Liver (tissue), 9 donors: ENCODE data around the gene B9D2. TPM values are rescaled to one million over a fixed set of nuclear protein-coding genes. Genes with fewer than 3 reads are reported as not detected.

Experiments used
- DNase-seq: peaks from one replicate; pipeline ENCODE4 v3.0.0-alpha.2; 2017; ENCODE audit warnings: low spot score
- H3K27ac ChIP-seq, 2 donors: one replicate each; pipeline ENCODE4 v1.7.0; 2013; ENCODE audit warnings: inconsistent platforms in 2 of 2, low read length in 2 of 2, control low read depth in 1 of 2, low read depth in 1 of 2, mild to moderate bottlenecking in 1 of 2
- H3K27me3 ChIP-seq, 4 donors: one replicate each; pipeline versions ENCODE4 v1.6.1 to v1.7.0; 2013; ENCODE audit warnings: low read length in 3 of 4, inconsistent platforms in 1 of 4, mild to moderate bottlenecking in 1 of 4, moderate library complexity in 1 of 4; ENCODE audit not compliant: control insufficient read depth in 4 of 4, insufficient read depth in 4 of 4
- H3K36me3 ChIP-seq, 4 donors: one replicate each; pipeline versions ENCODE4 v1.6.1 to v1.7.0; 2013; ENCODE audit warnings: low read length in 3 of 4, mild to moderate bottlenecking in 3 of 4, low read depth in 1 of 4, moderate library complexity in 1 of 4; ENCODE audit not compliant: control insufficient read depth in 4 of 4, insufficient read depth in 3 of 4
- H3K4me1 ChIP-seq, 4 donors: one replicate each; pipeline versions ENCODE4 v1.6.1 to v1.7.0; 2013; ENCODE audit warnings: low read length in 3 of 4, mild to moderate bottlenecking in 3 of 4, moderate library complexity in 1 of 4; ENCODE audit not compliant: control insufficient read depth in 4 of 4, insufficient read depth in 4 of 4
- H3K4me3 ChIP-seq, 3 donors: one replicate each; pipeline versions ENCODE4 v1.6.1 to v1.7.0; 2013; ENCODE audit warnings: low read length in 3 of 3, control low read depth in 1 of 3, low read depth in 1 of 3, mild to moderate bottlenecking in 1 of 3
- H3K9ac ChIP-seq, 2 donors: one replicate each; pipeline ENCODE4 v1.7.0; 2013; ENCODE audit warnings: low read length in 2 of 2, mild to moderate bottlenecking in 2 of 2, moderate library complexity in 2 of 2, control low read depth in 1 of 2, low read depth in 1 of 2
- H3K9me3 ChIP-seq, 4 donors: one replicate each; pipeline versions ENCODE4 v1.6.1 to v1.7.0; 2013; ENCODE audit warnings: low read length in 3 of 4; ENCODE audit not compliant: control insufficient read depth in 4 of 4
- ATF3 ChIP-seq: IDR thresholded peaks from 2 replicates; pipeline ENCODE4 v1.6.1; 2016; ENCODE audit warnings: antibody characterized with exemption
- EGR1 ChIP-seq, 2 donors: IDR thresholded peaks; 2 replicates each; pipeline ENCODE4 v1.6.1; 2016 to 2018; ENCODE audit warnings: antibody characterized with exemption in 2 of 2, low read depth in 2 of 2
- FOXA1 ChIP-seq: IDR thresholded peaks from 2 replicates; pipeline ENCODE4 v1.6.1; 2016; ENCODE audit warnings: antibody characterized with exemption
- FOXA2 ChIP-seq: IDR thresholded peaks from 2 replicates; pipeline ENCODE4 v1.6.1; 2016; ENCODE audit warnings: antibody characterized with exemption
- GABPA ChIP-seq, 2 donors: IDR thresholded peaks in 1 of 2; conservative IDR thresholded peaks in 1 of 2; 2 replicates each; pipeline ENCODE4 v1.6.1; 2016; ENCODE audit warnings: antibody characterized with exemption in 2 of 2, mild to moderate bottlenecking in 1 of 2, moderate library complexity in 1 of 2
- HNF4A ChIP-seq, 2 donors: conservative IDR thresholded peaks; 2 replicates each; pipeline ENCODE4 v1.6.1; 2016; ENCODE audit warnings: antibody characterized with exemption in 2 of 2, mild to moderate bottlenecking in 2 of 2
- HNF4G ChIP-seq: IDR thresholded peaks from 2 replicates; pipeline ENCODE4 v1.6.1; 2016; ENCODE audit warnings: antibody characterized with exemption
- JUND ChIP-seq, 2 donors: IDR thresholded peaks; 2 replicates each; pipeline ENCODE4 v1.6.1; 2016; ENCODE audit warnings: antibody characterized with exemption in 2 of 2
- MAX ChIP-seq: IDR thresholded peaks from 2 replicates; pipeline ENCODE4 v1.6.1; 2016; ENCODE audit warnings: antibody characterized with exemption
- NR2F2 ChIP-seq: IDR thresholded peaks from 2 replicates; pipeline ENCODE4 v1.6.1; 2016; ENCODE audit warnings: antibody characterized with exemption
- RAD21 ChIP-seq, 2 donors: IDR thresholded peaks; 2 replicates each; pipeline ENCODE4 v1.6.1; 2016; ENCODE audit warnings: antibody characterized with exemption in 2 of 2, mild to moderate bottlenecking in 2 of 2
- RXRA ChIP-seq, 2 donors: IDR thresholded peaks; 2 replicates each; pipeline ENCODE4 v1.6.1; 2017 to 2018; ENCODE audit warnings: antibody characterized with exemption in 2 of 2, mild to moderate bottlenecking in 1 of 2
- SP1 ChIP-seq: IDR thresholded peaks from 2 replicates; pipeline ENCODE4 v1.6.1; 2018; ENCODE audit warnings: antibody characterized with exemption, mild to moderate bottlenecking
- TAF1 ChIP-seq: conservative IDR thresholded peaks from 2 replicates; pipeline ENCODE4 v1.6.1; 2016; ENCODE audit warnings: antibody characterized with exemption, mild to moderate bottlenecking
- YY1 ChIP-seq: IDR thresholded peaks from 2 replicates; pipeline ENCODE4 v1.6.1; 2016; ENCODE audit warnings: antibody characterized with exemption, mild to moderate bottlenecking
- ZBTB33 ChIP-seq: IDR thresholded peaks from 2 replicates; pipeline ENCODE4 v1.6.1; 2016; ENCODE audit warnings: antibody characterized with exemption
- WGBS: extraction: QIAGEN DNeasy Blood & Tissue Kit; methylation state at CpG from one replicate; pipeline ENCODE4 v1.1.7; 2013; 5-methylcytosine and 5-hydroxymethylcytosine counted together
- polyA plus RNA-seq, 2 donors: library from polyadenylated mRNA; stranded (reverse) in 1 of 2; unstranded in 1 of 2; fragments of 200-250 nt in 1 of 2; fragments of >200 nt in 1 of 2; fragmentation: Nextera tagmentation in 1 of 2; extraction: Ambion mirVana in 1 of 2; gene quantifications; one replicate each; pipeline versions ENCODE4 v1.2.1 to v1.2.3, GENCODE V29; 2013 to 2015
- total RNA-seq, 2 donors: library from RNA; depleted of rRNA; stranded (reverse); fragments of >200 nt; gene quantifications; one replicate each; pipeline ENCODE4 v1.2.3, GENCODE V29; 2014
- TF ChIP-seq, protein P1 (sequence below): fragments of 150-350 bp; IDR thresholded peaks from 2 replicates; pipeline ENCODE4 v1.5.1; 2017; ENCODE audit warnings: improper control_type of control experiment, low read depth, low read length; ENCODE audit not compliant: missing input control
- TF ChIP-seq, protein P2 (sequence below): IDR thresholded peaks from 2 replicates; pipeline ENCODE4 v1.6.1; 2016; ENCODE audit warnings: antibody characterized with exemption, mild to moderate bottlenecking
- donor health status: healthy.
- donor health status: healthy.
- donor health status: healthy.
- donor health status: healthy.
- donor health status: healthy.

Gene B9D2
- total and polyA plus RNA-seq, 4 donors: 2.4 to 3.7 (median 3.0) TPM

- Histone ChIP-seq H3K4me1 (peaks cover 10 to 59% (median 23%) of the 10 kb centered on the region in 4 donors), H3K9ac (no peak overlapping the region), H3K36me3 (peaks cover 0 to under 1% (median 0%) of the 10 kb centered on the region in 4 donors), H3K9me3 (no peaks in the 10 kb centered on the region), H3K27ac (peak overlapping the region in 1 of 2 donors; percentile 61), H3K4me3 (no peak overlapping the region), H3K27me3 (no peaks in the 10 kb centered on the region)
- TF ChIP-seq FOXA1: no peak
- TF ChIP-seq MAX: no peak
- TF ChIP-seq, protein P1, sequence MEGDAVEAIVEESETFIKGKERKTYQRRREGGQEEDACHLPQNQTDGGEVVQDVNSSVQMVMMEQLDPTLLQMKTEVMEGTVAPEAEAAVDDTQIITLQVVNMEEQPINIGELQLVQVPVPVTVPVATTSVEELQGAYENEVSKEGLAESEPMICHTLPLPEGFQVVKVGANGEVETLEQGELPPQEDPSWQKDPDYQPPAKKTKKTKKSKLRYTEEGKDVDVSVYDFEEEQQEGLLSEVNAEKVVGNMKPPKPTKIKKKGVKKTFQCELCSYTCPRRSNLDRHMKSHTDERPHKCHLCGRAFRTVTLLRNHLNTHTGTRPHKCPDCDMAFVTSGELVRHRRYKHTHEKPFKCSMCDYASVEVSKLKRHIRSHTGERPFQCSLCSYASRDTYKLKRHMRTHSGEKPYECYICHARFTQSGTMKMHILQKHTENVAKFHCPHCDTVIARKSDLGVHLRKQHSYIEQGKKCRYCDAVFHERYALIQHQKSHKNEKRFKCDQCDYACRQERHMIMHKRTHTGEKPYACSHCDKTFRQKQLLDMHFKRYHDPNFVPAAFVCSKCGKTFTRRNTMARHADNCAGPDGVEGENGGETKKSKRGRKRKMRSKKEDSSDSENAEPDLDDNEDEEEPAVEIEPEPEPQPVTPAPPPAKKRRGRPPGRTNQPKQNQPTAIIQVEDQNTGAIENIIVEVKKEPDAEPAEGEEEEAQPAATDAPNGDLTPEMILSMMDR: no peak
- no peak for TF ChIP-seq FOXA2
- WGBS: 20% methylated on average over 30 of the region's 30 CpGs
- no peak for DNase-seq
These were observed 37.8 kb downstream of the B9D2 start for GRCh38 chr19:41325947-41326706.

- TF ChIP-seq ATF3: no peak
- TF ChIP-seq, protein P2, sequence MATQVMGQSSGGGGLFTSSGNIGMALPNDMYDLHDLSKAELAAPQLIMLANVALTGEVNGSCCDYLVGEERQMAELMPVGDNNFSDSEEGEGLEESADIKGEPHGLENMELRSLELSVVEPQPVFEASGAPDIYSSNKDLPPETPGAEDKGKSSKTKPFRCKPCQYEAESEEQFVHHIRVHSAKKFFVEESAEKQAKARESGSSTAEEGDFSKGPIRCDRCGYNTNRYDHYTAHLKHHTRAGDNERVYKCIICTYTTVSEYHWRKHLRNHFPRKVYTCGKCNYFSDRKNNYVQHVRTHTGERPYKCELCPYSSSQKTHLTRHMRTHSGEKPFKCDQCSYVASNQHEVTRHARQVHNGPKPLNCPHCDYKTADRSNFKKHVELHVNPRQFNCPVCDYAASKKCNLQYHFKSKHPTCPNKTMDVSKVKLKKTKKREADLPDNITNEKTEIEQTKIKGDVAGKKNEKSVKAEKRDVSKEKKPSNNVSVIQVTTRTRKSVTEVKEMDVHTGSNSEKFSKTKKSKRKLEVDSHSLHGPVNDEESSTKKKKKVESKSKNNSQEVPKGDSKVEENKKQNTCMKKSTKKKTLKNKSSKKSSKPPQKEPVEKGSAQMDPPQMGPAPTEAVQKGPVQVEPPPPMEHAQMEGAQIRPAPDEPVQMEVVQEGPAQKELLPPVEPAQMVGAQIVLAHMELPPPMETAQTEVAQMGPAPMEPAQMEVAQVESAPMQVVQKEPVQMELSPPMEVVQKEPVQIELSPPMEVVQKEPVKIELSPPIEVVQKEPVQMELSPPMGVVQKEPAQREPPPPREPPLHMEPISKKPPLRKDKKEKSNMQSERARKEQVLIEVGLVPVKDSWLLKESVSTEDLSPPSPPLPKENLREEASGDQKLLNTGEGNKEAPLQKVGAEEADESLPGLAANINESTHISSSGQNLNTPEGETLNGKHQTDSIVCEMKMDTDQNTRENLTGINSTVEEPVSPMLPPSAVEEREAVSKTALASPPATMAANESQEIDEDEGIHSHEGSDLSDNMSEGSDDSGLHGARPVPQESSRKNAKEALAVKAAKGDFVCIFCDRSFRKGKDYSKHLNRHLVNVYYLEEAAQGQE: no peak
- no peak for TF ChIP-seq HNF4A (conservative IDR thresholded peaks at IDR 0.05)
- no peak for TF ChIP-seq HNF4G
- no peak for TF ChIP-seq RXRA (IDR thresholded peaks at IDR 0.05)
- TF ChIP-seq RAD21 (IDR thresholded peaks at IDR 0.05): no peak
- TF ChIP-seq YY1: no peak
- TF ChIP-seq FOXA2: no peak
- TF ChIP-seq, protein P1: no peak
- no peak for TF ChIP-seq NR2F2
- no peak for TF ChIP-seq FOXA1
- no peak for TF ChIP-seq EGR1 (IDR thresholded peaks at IDR 0.05; ENCODE audit: low read depth in 2 of 2)
- TF ChIP-seq JUND (IDR thresholded peaks at IDR 0.05): no peak
- TF ChIP-seq GABPA (IDR thresholded peaks at IDR 0.05 in 1 of 2, conservative IDR thresholded peaks at IDR 0.05 in 1 of 2): no peak
- no peak for TF ChIP-seq ZBTB33
- TF ChIP-seq TAF1: no peak
- no peak for TF ChIP-seq SP1
- no peak for TF ChIP-seq MAX
- 12% methylated on average over 10 of the region's 10 CpGs for WGBS
- DNase-seq: no peak
- H3K27ac ChIP-seq: peak overlapping the region in 1 of 2 donors; percentile 61
- H3K9me3 ChIP-seq: no peaks in the 10 kb centered on the region
- H3K27me3 ChIP-seq: no peaks in the 10 kb centered on the region
- peaks cover 10 to 59% (median 23%) of the 10 kb centered on the region in 4 donors for H3K4me1 ChIP-seq
- peaks cover 0 to 4% (median 2%) of the 10 kb centered on the region in 4 donors for H3K36me3 ChIP-seq
- H3K9ac ChIP-seq: no peak overlapping the region
- H3K4me3 ChIP-seq: no peak overlapping the region
These were observed 38.4 kb downstream of the B9D2 start for GRCh38 chr19:41325640-41325946.
